Measurements from ENCODE around the gene RBP3.
"Not testable (repeated sequence)": the region's sequence is repeated elsewhere in the genome, so short reads cannot be mapped to it uniquely, and the experiment has no call there.

The RBP3 gene

GRCh38 chr10:47372726-47373125 is 24.6 kb downstream of the RBP3 start:
- DNase-seq (ENCODE audit: low spot score) = no peak

GRCh38 chr10:47374611-47375536 is 26.7 kb downstream of the RBP3 start:
- no peak for DNase-seq (ENCODE audit: low spot score)

- no peak for DNase-seq (ENCODE audit: low spot score)
These were observed 28.5 kb downstream of the RBP3 start for GRCh38 chr10:47376522-47377220.

GRCh38 chr10:47378183-47378510 is 30.0 kb downstream of the RBP3 start:
- no peak for DNase-seq (ENCODE audit: low spot score)

GRCh38 chr10:47378606-47379444 is 30.7 kb downstream of the RBP3 start:
- no peak for DNase-seq (ENCODE audit: low spot score)

GRCh38 chr10:47379445-47379785 is 31.3 kb downstream of the RBP3 start:
- DNase-seq (ENCODE audit: low spot score) = no peak

GRCh38 chr10:47379901-47380300 is 31.7 kb downstream of the RBP3 start:
- no peak for DNase-seq (ENCODE audit: low spot score)

- no peak for DNase-seq (ENCODE audit: low spot score)
These were observed 32.4 kb downstream of the RBP3 start for GRCh38 chr10:47380341-47381102.

- DNase-seq (ENCODE audit: low spot score) = no peak
These were observed 32.9 kb downstream of the RBP3 start for GRCh38 chr10:47381103-47381395.

GRCh38 chr10:47381427-47382379 is 33.5 kb downstream of the RBP3 start:
- no peak for DNase-seq (ENCODE audit: low spot score)

GRCh38 chr10:47383261-47384147 is 35.3 kb downstream of the RBP3 start:
- DNase-seq (ENCODE audit: low spot score) = no peak

GRCh38 chr10:47384148-47384921 is 36.2 kb downstream of the RBP3 start, which contains the start of gene ZNF488:
TSS of gene ZNF488 (minus strand) at chr10:47384293. CDS start at chr10:47368829, 15,464 bp downstream.
- peak; percentile 61 for DNase-seq (ENCODE audit: low spot score)

GRCh38 chr10:47386104-47386503 is 37.9 kb downstream of the RBP3 start:
- not testable (repeated sequence) for DNase-seq (ENCODE audit: low spot score)

- no peak for DNase-seq (ENCODE audit: low spot score)
These were observed 40.7 kb downstream of the RBP3 start for GRCh38 chr10:47388879-47389278.

GRCh38 chr10:47389619-47390018 is 41.5 kb downstream of the RBP3 start:
- DNase-seq (ENCODE audit: low spot score) = no peak

- no peak for DNase-seq (ENCODE audit: low spot score)
These were observed 48.2 kb downstream of the RBP3 start for GRCh38 chr10:47396311-47396717.

- DNase-seq (ENCODE audit: low spot score) = no peak
These were observed 49.1 kb downstream of the RBP3 start for GRCh38 chr10:47397256-47397655.

- no peak for DNase-seq (ENCODE audit: low spot score)
These were observed 52.1 kb downstream of the RBP3 start for GRCh38 chr10:47400251-47400650.

GRCh38 chr10:47400786-47401185 is 52.6 kb downstream of the RBP3 start:
- no peak for DNase-seq (ENCODE audit: low spot score)
